Upper lobe of left lung (tissue), 4 donors: ENCODE data around the gene IL1RL1.

Experiments used
- EP300 ChIP-seq, 4 donors: sonication (generic); formaldehyde crosslinking; IDR thresholded peaks; one replicate each; pipeline ENCODE4 v1.5.1; 2017; ENCODE audit warnings: antibody characterized with exemption in 4 of 4, control low read depth in 2 of 4
- POLR2A ChIP-seq, 4 donors: fragments of 450-650 bp; IDR thresholded peaks; one replicate each; pipeline ENCODE4 v1.5.1; 2016 to 2017; ENCODE audit warnings: antibody characterized with exemption in 4 of 4, mild to moderate bottlenecking in 2 of 4
- POLR2AphosphoS5 ChIP-seq, 2 donors: sonication (generic); formaldehyde crosslinking; IDR thresholded peaks; one replicate each; pipeline ENCODE4 v1.5.1; 2017; ENCODE audit warnings: antibody characterized with exemption in 2 of 2
- TF ChIP-seq, protein P1 (sequence below), 6 experiments: fragments of 450-650 bp in 4 of 6; fragments of 200-600 bp in 2 of 6; sonication (generic) in 2 of 6; IDR thresholded peaks; one replicate each; pipeline ENCODE4 v1.5.1; 2016 to 2019; ENCODE audit warnings: antibody characterized with exemption in 6 of 6

DNA sequence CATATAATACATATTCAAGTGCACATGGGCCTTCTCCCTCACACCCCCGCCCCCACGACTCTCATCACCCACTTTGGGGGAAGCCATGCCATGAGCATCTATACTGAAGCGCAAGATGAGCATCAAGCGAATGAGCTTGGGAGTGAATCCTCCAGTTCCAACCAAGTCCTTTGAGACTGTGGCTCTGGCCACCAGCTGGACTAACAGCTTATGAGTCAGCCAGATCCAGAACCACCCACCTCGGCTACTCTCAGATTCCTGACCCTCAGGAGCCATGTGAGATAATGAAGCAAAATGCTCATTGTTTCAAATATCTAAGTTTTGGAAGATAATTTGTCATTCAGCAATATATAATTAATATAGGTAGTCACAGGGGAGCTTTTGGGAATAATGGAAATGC is 22.2 kb upstream of the IL1RL1 start:
- TF ChIP-seq, protein P1, sequence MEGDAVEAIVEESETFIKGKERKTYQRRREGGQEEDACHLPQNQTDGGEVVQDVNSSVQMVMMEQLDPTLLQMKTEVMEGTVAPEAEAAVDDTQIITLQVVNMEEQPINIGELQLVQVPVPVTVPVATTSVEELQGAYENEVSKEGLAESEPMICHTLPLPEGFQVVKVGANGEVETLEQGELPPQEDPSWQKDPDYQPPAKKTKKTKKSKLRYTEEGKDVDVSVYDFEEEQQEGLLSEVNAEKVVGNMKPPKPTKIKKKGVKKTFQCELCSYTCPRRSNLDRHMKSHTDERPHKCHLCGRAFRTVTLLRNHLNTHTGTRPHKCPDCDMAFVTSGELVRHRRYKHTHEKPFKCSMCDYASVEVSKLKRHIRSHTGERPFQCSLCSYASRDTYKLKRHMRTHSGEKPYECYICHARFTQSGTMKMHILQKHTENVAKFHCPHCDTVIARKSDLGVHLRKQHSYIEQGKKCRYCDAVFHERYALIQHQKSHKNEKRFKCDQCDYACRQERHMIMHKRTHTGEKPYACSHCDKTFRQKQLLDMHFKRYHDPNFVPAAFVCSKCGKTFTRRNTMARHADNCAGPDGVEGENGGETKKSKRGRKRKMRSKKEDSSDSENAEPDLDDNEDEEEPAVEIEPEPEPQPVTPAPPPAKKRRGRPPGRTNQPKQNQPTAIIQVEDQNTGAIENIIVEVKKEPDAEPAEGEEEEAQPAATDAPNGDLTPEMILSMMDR (IDR thresholded peaks at IDR 0.05), result no peak
- no peak for TF ChIP-seq POLR2A (IDR thresholded peaks at IDR 0.05)
- TF ChIP-seq EP300 (IDR thresholded peaks at IDR 0.05), result no peak
- TF ChIP-seq POLR2AphosphoS5 (IDR thresholded peaks at IDR 0.05), result no peak
